Testis (tissue), 2 donors: ENCODE results near the gene S1PR2.

Experiments used
- POLR2A ChIP-seq: fragments of 450-650 bp; IDR thresholded peaks from one replicate; pipeline ENCODE4 v1.6.1; 2017; ENCODE audit warnings: antibody characterized with exemption, mild to moderate bottlenecking, moderate library complexity
- TF ChIP-seq, protein P1 (sequence below), 3 experiments: fragments of 450-650 bp in 2 of 3; fragments of 200-600 bp in 1 of 3; sonication (generic) in 1 of 3; IDR thresholded peaks; one replicate each; pipeline ENCODE4 v1.5.1; 2016 to 2019; ENCODE audit warnings: antibody characterized with exemption in 3 of 3, mild to moderate bottlenecking in 2 of 3, moderate library complexity in 1 of 3

DNA sequence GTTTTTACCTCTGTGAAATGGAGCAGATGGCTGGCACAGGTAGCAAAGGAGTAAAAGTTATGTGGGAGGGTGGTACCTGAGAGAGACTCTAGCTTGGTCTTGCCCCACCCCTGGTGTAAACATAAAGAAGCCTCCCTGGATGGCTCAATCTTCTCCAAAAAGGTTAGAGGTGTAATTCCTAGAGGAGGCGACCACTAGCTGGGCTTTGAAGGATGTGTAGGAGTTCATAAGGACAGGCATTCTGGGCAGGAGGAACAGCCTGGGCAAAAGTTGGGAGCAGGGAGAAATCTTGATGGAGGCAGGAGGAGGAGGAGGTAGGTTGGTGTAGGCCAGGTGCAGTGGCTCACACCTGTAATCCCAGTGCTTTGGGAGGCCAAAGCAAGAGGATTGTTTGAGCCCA is 47.8 kb upstream of the S1PR2 start:
- no peak for TF ChIP-seq POLR2A
- TF ChIP-seq, protein P1, sequence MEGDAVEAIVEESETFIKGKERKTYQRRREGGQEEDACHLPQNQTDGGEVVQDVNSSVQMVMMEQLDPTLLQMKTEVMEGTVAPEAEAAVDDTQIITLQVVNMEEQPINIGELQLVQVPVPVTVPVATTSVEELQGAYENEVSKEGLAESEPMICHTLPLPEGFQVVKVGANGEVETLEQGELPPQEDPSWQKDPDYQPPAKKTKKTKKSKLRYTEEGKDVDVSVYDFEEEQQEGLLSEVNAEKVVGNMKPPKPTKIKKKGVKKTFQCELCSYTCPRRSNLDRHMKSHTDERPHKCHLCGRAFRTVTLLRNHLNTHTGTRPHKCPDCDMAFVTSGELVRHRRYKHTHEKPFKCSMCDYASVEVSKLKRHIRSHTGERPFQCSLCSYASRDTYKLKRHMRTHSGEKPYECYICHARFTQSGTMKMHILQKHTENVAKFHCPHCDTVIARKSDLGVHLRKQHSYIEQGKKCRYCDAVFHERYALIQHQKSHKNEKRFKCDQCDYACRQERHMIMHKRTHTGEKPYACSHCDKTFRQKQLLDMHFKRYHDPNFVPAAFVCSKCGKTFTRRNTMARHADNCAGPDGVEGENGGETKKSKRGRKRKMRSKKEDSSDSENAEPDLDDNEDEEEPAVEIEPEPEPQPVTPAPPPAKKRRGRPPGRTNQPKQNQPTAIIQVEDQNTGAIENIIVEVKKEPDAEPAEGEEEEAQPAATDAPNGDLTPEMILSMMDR (IDR thresholded peaks at IDR 0.05) = no peak
